NCI-H146 treated with DMSO at 0.1 percent for 48 hours (cell line): ENCODE results near the gene CRAT.

Experiments used
- DNase-seq: peaks from one replicate; lab custom pipeline; 2025; ENCODE audit not compliant: unreplicated experiment; lab: John Stamatoyannopoulos, UW

The CRAT gene

DNA sequence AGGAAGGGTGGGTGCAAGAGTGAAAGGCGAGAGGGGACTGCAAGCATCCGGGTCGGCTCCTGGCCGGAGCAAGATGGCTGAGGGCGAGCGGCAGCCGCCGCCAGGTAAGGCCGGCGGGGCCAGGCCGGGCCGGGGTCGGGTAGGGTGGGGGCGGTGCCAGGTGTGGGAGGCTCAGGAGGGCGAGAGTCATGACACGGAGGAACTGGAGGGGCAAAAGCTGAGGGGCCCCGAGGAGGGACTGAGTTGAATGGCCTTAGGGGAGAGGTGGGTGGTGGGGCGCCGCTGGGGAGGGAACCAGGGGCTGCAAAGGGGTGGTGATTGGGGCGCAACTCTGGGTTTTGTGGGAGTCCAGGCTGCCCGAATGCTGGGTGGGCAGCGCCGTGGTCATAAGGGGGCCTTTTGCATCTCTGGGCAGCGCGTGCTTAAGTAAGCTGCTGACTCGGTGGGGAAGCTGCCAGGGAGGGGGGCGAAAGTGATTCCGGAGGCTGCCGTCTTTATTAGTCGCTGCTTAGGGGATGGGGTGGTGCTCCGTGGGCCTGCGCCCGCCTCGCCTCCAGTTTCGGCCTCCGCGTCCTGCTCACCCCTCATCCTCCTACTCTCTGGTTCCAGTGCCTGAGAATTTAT, 1.0 kb upstream of the CRAT start:
- peak; percentile 15 for DNase-seq

GRCh38 chr9:129109952-129110739, 447 bp downstream of the CRAT start:
- DNase-seq: no peak

GRCh38 chr9:129109537-129109903, 1.1 kb downstream of the CRAT start:
- DNase-seq: no peak

GRCh38 chr9:129108805-129109536, 1.6 kb downstream of the CRAT start:
- no peak for DNase-seq

- DNase-seq: no peak
Observed at GRCh38 chr9:129108083-129108804, 2.3 kb downstream of the CRAT start.

DNA sequence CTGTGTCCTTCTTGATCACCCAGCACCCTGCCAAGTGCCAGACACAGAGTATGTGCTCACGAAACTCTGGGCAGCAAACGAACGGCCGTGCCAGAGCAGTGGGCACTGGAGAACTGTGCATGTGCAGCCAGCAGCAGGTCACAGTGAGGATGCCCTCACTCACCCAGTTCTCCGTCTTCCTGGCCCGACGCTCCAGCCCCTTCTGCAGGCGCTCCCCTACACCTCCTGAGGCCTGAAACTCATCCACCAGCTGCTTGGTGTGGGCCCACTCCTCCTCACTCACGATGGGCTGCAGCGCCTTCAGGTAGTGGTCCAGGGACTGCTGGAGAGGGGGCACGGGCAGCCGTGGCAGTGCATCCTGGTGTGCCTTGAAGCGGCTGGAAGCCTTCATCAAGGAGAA, 2.9 kb downstream of the CRAT start:
- DNase-seq: no peak

GRCh38 chr9:129105857-129106694, 4.5 kb downstream of the CRAT start:
- DNase-seq: no peak

- no peak for DNase-seq
Observed at GRCh38 chr9:129104051-129104450, 6.5 kb downstream of the CRAT start.

DNA sequence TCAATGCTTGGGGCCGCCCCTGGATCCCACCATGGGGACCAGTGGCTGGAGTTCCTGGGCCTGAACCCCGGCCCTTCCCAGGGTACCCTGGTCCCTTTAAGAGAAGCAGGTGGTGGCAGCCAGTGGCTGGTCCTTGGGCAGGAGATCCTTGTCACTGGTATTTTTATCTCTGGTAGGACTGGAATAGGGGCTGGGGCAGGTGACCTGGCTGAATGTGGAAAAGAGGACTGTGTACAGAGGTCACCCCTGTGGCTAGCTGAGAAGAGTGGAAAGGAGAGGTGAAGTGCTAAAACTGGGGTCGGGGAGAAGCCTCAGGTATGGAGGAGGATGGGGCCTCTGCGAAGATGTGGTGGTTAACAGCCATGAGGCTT, 7.0 kb downstream of the CRAT start:
- DNase-seq: no peak

DNA sequence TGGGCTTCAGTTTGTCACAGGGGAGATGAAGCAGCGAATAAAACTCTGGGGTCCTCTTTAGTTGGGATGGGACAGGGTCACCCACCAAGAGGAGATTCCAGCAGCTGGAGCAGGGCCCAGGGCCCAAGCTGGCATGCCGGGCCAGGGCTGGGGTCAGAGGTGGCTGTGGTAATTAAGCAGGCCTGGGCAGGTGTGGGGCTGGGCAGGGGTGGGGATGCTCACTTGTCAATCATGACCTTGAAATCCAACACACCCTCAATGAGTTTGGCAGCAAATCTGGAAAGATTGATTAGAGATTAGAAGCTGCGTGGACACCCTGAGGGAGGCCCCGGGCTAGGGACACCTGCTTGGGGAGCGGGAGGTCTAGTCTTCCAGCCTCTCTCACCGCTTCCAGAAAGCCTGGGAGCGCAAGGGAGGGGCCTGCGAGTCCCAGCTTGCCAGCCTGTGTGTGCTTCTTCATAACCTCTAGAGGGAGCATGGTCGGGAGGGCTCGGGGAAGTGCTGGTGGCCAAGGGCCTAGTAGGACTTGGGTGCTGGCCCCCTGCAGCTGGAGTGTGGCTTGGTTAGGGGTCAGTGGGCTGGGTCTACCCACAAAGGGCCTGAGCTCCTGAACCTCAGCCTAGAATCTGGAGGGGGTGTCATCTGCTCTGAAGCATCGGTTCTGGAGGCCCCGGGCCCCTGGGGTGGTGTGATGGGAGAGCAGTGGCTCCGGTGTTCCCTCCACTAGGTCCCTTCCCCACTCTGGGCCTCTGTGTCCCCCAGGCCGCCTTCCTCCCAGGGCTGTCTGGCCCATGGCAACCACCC, 7.6 kb downstream of the CRAT start:
- DNase-seq: peak; percentile 32

DNA sequence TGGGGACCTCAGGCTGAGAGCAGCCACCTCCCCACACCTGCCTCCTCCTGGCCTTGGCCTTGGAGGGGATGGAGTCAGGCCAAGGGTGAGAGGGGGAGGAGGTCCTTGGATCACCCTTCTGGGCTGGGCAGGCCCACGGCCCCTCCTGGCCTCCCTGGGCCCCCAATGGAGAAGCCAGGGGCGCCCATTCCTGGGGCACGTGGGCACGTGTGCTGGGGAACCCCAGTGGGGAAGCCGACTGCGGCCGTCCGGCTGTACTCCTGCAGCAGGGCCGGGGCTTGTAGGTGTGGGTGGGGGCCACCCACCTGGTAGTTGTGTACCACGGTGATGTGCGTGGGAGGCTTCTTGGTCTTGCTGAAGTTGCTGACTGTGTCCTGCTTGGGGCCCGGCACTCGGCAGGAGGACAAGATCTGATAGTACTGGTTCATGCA, 8.5 kb downstream of the CRAT start:
- no peak for DNase-seq

- no peak for DNase-seq
Observed at GRCh38 chr9:129101279-129101678, 9.3 kb downstream of the CRAT start.

DNA sequence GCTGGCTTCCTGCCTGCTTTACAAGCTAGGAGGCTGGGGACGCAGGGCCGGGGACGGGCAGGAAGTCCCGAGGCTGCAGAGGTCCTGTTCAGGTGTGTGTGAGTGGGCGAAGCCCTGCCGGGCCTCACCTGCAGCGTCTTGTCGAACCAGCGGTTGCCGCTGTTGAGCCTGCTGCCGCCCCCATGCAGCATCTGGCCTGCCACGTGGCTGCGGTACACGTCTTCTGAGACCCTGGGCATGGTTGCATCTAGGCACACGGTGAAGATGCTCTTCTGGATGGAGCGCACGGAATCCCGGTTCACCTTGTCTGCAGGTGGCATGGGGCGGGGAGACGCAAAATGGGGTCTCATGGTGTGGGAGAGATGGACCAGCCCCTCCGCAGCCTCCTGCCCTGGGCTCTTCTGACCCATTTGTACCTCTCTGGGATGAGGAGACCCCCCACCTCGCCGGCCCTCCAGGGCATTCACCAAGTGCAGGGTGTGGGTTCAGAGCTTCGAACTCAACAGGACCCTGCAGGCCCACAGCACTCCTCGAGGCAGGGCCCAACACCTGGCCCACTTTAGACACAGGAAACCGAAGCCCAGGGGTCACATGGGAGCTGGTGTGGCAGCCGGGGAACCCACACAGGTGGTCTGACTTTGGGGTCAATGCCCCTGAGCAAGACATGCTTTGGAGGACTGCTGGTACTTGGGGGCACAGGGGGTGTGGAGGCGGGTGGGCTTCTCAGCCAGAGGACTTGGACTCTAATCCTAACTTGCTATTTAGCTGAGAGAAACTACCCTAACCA, 10.0 kb downstream of the CRAT start:
- DNase-seq: no peak

DNA sequence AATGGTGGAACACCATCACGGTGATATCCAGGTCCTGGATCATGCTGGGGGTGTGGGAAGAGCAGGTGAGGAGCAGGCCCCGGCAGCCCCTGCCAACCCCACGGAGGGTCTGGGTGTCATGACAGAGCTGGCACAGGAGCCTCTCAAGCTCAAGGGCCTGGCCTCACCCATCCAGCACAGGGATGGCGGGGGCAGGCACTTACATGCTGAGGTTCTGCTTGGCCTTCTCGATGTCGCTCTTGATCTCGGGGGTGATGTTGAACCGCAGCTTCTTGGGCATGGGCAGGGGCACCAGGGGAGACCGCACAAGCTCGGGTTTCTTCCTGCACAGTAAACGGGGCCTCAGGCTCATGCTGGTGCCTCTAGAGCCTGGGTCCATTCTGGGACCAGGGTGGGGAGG, 12.3 kb downstream of the CRAT start:
- DNase-seq: no peak

DNA sequence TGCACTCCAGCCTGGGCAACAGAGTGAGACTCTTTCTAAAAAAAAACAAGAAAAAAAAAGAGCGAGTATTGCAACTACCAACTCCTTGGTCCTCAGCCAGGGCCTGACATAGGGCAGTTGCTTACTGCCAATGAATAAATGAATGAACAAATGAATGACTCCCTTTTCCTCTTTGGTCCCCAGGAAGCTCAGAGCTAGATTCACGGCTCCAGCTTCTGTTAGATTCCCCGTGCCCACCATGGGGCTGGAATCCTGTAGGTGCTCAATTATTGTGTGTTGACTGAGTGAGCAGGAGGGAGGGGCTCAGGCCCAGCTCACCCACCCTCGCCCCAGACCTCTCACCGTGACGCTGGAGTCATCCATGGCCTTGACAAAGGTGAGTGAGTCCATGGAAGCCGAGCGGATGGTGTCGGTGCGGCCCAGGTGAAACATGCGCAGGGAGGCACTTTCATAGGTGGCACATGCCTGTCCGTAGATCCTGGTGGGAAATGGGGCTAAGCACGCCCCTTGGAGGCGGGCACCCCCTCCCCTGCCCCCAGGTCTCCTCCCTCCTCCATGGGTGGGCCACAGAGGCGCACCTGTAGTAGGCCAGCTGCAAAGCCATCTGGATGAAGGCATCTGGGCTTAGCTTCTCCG, 12.8 kb downstream of the CRAT start:
- DNase-seq: no peak

GRCh38 chr9:129095908-129096307, 14.7 kb downstream of the CRAT start:
- DNase-seq: no peak

GRCh38 chr9:129095170-129095667, 15.4 kb downstream of the CRAT start:
- DNase-seq: no peak

- DNase-seq: no peak
Observed at GRCh38 chr9:129094387-129095169, 16.0 kb downstream of the CRAT start.
